NCI-H510A treated with DMSO at 0.1 percent for 48 hours (cell line): ENCODE measurements around the gene KRT84.
A peak's percentile ranks its signal among the peaks of the same experiment; 100 is the strongest.
"Not testable (repeated sequence)": the region's sequence is repeated elsewhere in the genome, so short reads cannot be mapped to it uniquely, and the experiment has no call there.

Experiments
- DNase-seq: peaks from one replicate; lab custom pipeline; 2025; lab: John Stamatoyannopoulos, UW

Gene KRT84

GRCh38 chr12:52410589-52411248 lies 25.3 kb upstream of the KRT84 start:
- DNase-seq, result not testable (repeated sequence)

DNA sequence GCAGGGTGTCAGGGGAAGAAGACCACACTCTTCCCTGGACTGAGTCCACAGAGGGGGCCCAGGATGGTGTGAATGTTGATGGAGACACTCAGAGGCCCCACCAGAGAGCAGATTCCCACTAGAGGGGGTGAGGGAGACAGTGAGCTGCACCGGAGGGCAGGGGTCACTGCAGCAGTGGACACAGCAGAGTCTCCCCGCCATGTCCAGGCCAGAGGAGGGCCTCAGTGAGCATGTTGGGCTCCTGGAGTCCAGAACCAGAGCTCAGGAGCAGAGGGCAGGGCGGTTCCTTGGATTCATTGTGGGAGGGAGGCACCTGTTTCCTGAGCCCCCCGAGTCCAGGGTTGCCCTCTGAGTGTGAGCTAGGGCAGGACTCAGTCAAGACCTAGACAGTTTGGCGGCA lies 22.5 kb upstream of the KRT84 start:
- no peak for DNase-seq

DNA sequence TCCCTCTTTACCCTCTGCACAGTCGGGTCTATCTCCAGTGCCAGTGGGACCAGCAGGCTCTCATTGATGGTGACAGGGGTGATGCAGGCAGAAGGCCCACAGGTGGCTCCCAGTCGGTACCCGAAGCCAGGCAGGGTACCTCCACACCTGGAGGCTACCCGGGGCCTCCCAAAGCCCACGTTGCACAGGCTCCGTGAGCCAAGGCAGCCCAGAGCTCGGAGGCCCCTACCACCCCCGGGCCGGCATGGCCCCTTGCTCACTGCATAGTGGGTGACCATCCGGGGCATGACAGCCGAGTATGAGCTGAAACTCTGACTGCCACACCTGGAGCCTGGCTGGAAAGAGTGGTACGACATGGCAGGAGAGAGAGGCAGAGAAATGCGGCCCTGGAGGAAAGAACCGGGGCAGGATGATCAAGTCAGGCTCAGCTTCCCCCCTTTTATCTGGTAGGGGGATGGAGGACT lies 20.5 kb upstream of the KRT84 start, which contains the start of gene KRT82:
Gene KRT82 (minus strand): TSS at position 414 of the 464 bp plus-strand sequence. CDS start 58 bp downstream, at position 356.
- no peak for DNase-seq

- DNase-seq, result no peak
Measured at GRCh38 chr12:52404951-52405350, 19.5 kb upstream of the KRT84 start.

GRCh38 chr12:52403561-52403960 lies 18.1 kb upstream of the KRT84 start:
- DNase-seq, result no peak

GRCh38 chr12:52402873-52403540 lies 17.6 kb upstream of the KRT84 start:
- DNase-seq, result no peak

DNA sequence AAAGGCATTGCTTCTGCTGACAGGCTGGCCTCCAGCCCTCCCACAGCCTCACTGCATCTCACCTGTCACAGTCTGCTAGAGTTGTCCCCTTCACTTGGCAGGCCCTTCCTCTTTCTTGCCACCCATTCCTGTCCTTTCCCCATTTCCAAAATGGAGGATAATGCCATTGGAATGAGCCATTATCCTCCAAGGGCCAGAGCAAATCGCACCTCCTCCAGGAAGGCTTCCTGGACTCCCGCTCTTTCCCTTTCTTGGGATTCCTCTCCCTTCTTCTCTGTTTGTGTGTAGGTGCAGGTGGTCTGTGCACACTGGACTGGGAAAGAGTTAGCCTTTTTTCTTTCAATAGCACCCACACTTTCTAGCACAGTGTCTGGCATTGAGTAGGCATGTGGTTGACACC lies 16.9 kb upstream of the KRT84 start:
- DNase-seq, result no peak

GRCh38 chr12:52401926-52402325 lies 16.5 kb upstream of the KRT84 start:
- DNase-seq, result no peak

- no peak for DNase-seq
Measured at GRCh38 chr12:52401526-52401925, 16.1 kb upstream of the KRT84 start.

- no peak for DNase-seq
Measured at GRCh38 chr12:52400906-52401305, 15.5 kb upstream of the KRT84 start.

DNA sequence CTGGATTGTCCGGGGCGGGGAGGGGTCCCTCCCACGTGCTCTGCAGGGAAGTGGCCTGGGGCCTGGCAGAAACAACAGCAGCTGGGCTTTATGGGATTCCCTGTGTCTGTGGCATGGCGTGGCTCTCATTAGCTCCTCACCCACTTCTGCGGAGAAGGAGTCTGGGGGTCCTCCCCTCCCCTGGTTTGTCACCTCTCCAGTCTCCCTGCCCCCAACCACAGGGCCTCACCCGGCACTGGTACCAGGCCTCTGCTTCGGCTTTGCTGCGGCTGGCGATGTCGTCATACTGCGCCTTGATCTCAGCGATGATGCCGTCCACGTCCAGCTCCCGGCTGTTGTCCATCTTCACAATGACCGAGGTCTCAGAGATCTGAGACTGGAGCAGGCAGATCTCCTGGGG lies 14.3 kb upstream of the KRT84 start:
- no peak for DNase-seq

GRCh38 chr12:52398176-52398575 lies 12.7 kb upstream of the KRT84 start:
- no peak for DNase-seq

GRCh38 chr12:52396656-52397055 lies 11.2 kb upstream of the KRT84 start:
- no peak for DNase-seq

- DNase-seq, result peak; percentile 31
Measured at GRCh38 chr12:52395761-52396434, 10.4 kb upstream of the KRT84 start.

DNA sequence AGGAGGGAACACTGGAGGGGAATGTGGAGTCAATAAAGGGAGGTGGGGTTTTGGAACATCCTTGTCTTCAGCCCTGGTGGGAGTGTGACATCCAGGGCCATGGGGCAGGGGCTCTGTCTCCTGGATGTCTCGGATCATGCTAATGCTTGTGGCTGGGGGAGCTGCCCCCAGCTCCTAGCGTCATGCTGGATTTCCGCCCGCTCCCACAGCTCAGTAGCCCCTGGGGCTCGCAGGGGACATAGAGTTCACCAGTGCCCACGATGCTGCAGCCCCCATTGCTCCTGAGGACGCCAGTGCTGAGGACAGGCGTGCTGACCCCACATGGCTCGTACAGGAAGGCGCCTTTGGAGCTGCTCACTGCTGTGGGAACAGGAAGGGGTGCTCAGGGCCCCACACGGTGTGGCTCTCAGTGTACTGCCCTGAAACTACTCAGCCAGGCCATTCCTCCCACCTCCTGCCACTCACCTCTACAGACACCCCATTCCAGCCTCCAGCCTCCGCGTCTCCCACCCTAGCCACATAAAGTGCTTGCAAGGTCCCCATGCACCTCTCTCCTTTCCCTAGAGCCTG lies 9.5 kb upstream of the KRT84 start:
- no peak for DNase-seq

- no peak for DNase-seq
Measured at GRCh38 chr12:52392465-52393007, 7.1 kb upstream of the KRT84 start.

GRCh38 chr12:52391618-52392002 lies 6.2 kb upstream of the KRT84 start:
- DNase-seq, result no peak

- no peak for DNase-seq
Measured at GRCh38 chr12:52390739-52391617, 5.5 kb upstream of the KRT84 start.

DNA sequence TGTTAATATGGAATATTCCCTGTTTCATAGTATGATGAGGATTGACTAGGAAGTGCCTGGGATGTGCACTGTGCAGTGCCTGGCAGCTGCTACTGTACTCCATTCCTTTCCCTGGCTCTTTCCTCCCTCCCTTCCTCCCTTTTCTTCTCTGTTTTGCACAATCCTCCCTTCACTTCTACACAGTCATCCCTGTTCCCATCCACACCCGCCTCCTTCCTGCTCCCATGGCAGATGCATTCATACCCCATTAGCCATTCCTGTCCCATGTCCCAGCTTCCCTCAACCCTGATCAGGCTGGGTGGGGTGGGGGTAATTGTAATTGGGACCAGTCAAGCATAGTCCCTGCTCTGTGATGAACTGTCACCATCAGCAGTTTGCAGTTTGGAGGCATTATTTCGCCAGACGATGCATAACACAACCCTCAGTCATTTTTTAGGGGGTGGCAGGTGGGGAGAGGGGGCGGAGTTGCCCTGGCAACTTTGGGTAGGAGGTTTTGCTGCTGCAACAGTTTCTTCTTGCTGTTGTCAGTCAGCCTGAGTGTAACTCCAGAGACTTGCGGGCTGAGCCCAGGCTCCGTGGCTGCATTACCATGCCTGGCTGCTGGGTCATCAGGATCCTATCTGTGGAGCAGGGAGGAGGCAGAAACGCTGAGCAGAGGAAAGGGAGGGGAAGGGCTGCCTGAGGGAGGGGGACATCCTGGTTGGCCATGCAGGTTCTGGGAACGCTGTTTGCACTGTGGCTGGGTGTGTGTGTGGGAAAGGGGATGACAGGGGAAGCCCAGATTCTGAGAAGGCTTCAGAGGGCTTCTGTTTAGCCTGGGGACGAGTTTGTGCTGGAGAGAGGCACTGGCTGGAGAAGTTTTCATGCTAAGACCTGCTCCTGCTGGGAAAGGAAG lies 4.1 kb upstream of the KRT84 start:
- no peak for DNase-seq

GRCh38 chr12:52387859-52388258 lies 2.4 kb upstream of the KRT84 start:
- DNase-seq, result no peak
